Gastrocnemius medialis (tissue), 4 donors: ENCODE results near the gene NR1H2.

Experiments
- CTCF ChIP-seq, 5 experiments: fragments of 450-650 bp in 3 of 5; fragments of 200-600 bp in 2 of 5; sonication (generic) in 2 of 5; IDR thresholded peaks in 4 of 5; conservative IDR thresholded peaks in 1 of 5; 1 replicate in 4 of 5; 2 replicates in 1 of 5; pipeline ENCODE4 v1.5.1; 2016 to 2019; ENCODE audit warnings: antibody characterized with exemption in 5 of 5, mild to moderate bottlenecking in 3 of 5, moderate library complexity in 3 of 5
- POLR2A ChIP-seq, 2 donors: fragments of 450-650 bp; IDR thresholded peaks; one replicate each; pipeline ENCODE4 v1.6.1; 2017; ENCODE audit warnings: antibody characterized with exemption in 2 of 2, mild to moderate bottlenecking in 2 of 2, moderate library complexity in 2 of 2

- TF ChIP-seq CTCF (IDR thresholded peaks at IDR 0.05 in 4 of 5, conservative IDR thresholded peaks at IDR 0.05 in 1 of 5) (no peak), POLR2A (IDR thresholded peaks at IDR 0.05) (no peak)
Measured at GRCh38 chr19:50427318-50427925, 51.2 kb downstream of the NR1H2 start.
